Measurements from ENCODE around the gene TMEM168. TPM values are rescaled to one million over a fixed set of nuclear protein-coding genes. Genes with fewer than 3 reads are reported as not detected.

Gene TMEM168
- total and polyA plus RNA-seq, 2 donors (not counting 3 experiments of a cell fraction or from before 2014, with no cell fraction given) = 23.4 to 24.4 TPM

- dilution Hi-C loops (cut with MboI; ENCODE audit: extremely low pct_ligation_motif_present, low sequenced_read_pairs) = no loop called here
Measured at GRCh38 chr7:112821345-112821744, 31.2 kb upstream of the TMEM168 start.

More at GRCh38 chr7:112821345-112821744, 31.2 kb upstream of the TMEM168 start:
- Histone ChIP-seq H3K27ac (ENCODE audit: insufficient read depth, low read depth, low read length) (no peak overlapping the region), H3K36me3 (ENCODE audit: control insufficient read depth in 2 of 2, extremely low read depth in 1 of 2, insufficient read depth in 2 of 2, low read length in 2 of 2) (no peaks in the 10 kb centered on the region), H3K4me3 (replicated peaks in 1 of 3; ENCODE audit: insufficient read depth in 1 of 3, low read depth in 1 of 3, low read length in 3 of 3) (no peak overlapping the region), H3K4me2 (ENCODE audit: insufficient read depth, low read length) (no peak overlapping the region), H3K9me1 (replicated peaks; ENCODE audit: control insufficient read depth, extremely low read depth, insufficient read depth, low read length) (no peaks in the 10 kb centered on the region), H4K20me1 (replicated peaks; ENCODE audit: control insufficient read depth, extremely low read depth, insufficient read depth, low read length) (no peaks in the 10 kb centered on the region), H3K79me2 (ENCODE audit: control insufficient read depth, insufficient read depth, low read length) (no peaks in the 10 kb centered on the region), H2AFZ (ENCODE audit: low read depth, low read length) (no peak overlapping the region), H3K9ac (replicated peaks; ENCODE audit: extremely low read depth, insufficient read depth, low read length) (no peak overlapping the region), H3K27me3 (ENCODE audit: control insufficient read depth in 2 of 2, insufficient read depth in 2 of 2, low read length in 2 of 2) (no peaks in the 10 kb centered on the region), H3K9me3 (replicated peaks; ENCODE audit: control insufficient read depth, insufficient read depth, low read length) (no peaks in the 10 kb centered on the region), H3K4me1 (ENCODE audit: control insufficient read depth, extremely low read depth, insufficient read depth, low read length) (no peaks in the 10 kb centered on the region)
- DNase-seq (ENCODE audit: low read depth, low spot score) (no peak), FAIRE-seq (no peak)
- TF ChIP-seq MAX (IDR thresholded peaks at IDR 0.05; ENCODE audit: insufficient read depth, insufficient read length) = no peak
- no peak for TF ChIP-seq FOS (IDR thresholded peaks at IDR 0.05; ENCODE audit: borderline replicate concordance, insufficient read depth, low read length)
- TF ChIP-seq CTCF (IDR thresholded peaks at IDR 0.05; ENCODE audit: extremely low read depth in 1 of 2, insufficient read depth in 1 of 2, low read depth in 1 of 2, low read length in 2 of 2) = no peak
- no peak for TF ChIP-seq POLR2AphosphoS5 (IDR thresholded peaks at IDR 0.05; ENCODE audit: insufficient read depth, low read depth, low read length)
- TF ChIP-seq MYC (IDR thresholded peaks at IDR 0.05; ENCODE audit: low read depth, low read length) = no peak
- no peak for TF ChIP-seq JUN (IDR thresholded peaks at IDR 0.05; ENCODE audit: borderline replicate concordance, insufficient read depth, insufficient read length, low read depth)
- TF ChIP-seq GATA2 (IDR thresholded peaks at IDR 0.05; ENCODE audit: insufficient read depth, insufficient read length, low read depth, low read length) = no peak
- POLR2A ChIA-PET = no interaction called here
- no TSS peak for BruUV-seq (replicated peaks)
- CTCF ChIA-PET = interaction anchor here (1.0 to 2.0 kb wide), 4 partner anchors 11 to 16 kb away, joined by 3 to 5 read pairs (median 3); no protein-coding TSS in a partner anchor
- intact Hi-C loops (cut with micrococcal nuclease) = no loop called here

Data from endothelial cell of umbilical vein (primary cell).